HUES48 (cell line): ENCODE data around the gene CPN2.

Experiments used
- H3K27ac ChIP-seq: one replicate; pipeline ENCODE4 v1.7.0; 2013; ENCODE audit warnings: low read depth, low read length, inconsistent platforms
- H3K27me3 ChIP-seq: 2 replicates; pipeline ENCODE4 v1.6.1; 2013; ENCODE audit warnings: mild to moderate bottlenecking, low read length; ENCODE audit not compliant: control insufficient read depth, insufficient read depth
- H3K36me3 ChIP-seq: 2 replicates; pipeline ENCODE4 v1.6.1; 2013; ENCODE audit warnings: low read length; ENCODE audit not compliant: control insufficient read depth, insufficient read depth
- H3K4me1 ChIP-seq: 2 replicates; pipeline ENCODE4 v1.6.1; 2013; ENCODE audit warnings: mild to moderate bottlenecking, low read length; ENCODE audit not compliant: control insufficient read depth, insufficient read depth
- H3K4me3 ChIP-seq: 2 replicates; pipeline ENCODE4 v1.5.1; 2013; ENCODE audit warnings: mild to moderate bottlenecking, low read depth, low read length
- H3K9ac ChIP-seq: 2 replicates; pipeline ENCODE4 v1.6.1; 2013; ENCODE audit warnings: mild to moderate bottlenecking, low read depth, low read length, moderate library complexity
- H3K9me3 ChIP-seq: 2 replicates; pipeline ENCODE4 v1.6.1; 2013; ENCODE audit warnings: low read length; ENCODE audit not compliant: control insufficient read depth, insufficient read depth

Gene CPN2

DNA sequence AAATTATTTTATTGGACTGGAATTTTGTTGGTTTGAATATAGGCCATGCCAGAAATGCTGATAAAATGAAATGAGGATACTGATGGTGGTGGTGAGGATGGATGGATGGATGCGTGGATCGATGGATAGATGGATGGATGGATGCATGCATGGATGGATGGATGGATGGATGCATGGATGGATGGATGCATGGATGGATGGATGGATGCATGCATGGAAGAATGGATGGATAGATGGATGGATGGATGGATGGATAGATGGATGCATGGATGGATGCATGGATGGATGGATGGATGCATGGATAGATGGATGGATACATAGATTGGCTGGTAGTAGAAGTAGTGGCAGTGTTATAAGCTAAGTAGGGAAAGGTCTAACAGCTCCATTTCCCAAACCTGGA lies 40.1 kb downstream of the CPN2 start:
- Histone ChIP-seq H3K27me3 (peaks cover 26% of the 10 kb centered on the region), H3K4me1 (peaks cover 33% of the 10 kb centered on the region), H3K9me3 (no peaks in the 10 kb centered on the region), H3K4me3 (no peak overlapping the region), H3K27ac (no peak overlapping the region), H3K36me3 (no peaks in the 10 kb centered on the region), H3K9ac (no peak overlapping the region)

DNA sequence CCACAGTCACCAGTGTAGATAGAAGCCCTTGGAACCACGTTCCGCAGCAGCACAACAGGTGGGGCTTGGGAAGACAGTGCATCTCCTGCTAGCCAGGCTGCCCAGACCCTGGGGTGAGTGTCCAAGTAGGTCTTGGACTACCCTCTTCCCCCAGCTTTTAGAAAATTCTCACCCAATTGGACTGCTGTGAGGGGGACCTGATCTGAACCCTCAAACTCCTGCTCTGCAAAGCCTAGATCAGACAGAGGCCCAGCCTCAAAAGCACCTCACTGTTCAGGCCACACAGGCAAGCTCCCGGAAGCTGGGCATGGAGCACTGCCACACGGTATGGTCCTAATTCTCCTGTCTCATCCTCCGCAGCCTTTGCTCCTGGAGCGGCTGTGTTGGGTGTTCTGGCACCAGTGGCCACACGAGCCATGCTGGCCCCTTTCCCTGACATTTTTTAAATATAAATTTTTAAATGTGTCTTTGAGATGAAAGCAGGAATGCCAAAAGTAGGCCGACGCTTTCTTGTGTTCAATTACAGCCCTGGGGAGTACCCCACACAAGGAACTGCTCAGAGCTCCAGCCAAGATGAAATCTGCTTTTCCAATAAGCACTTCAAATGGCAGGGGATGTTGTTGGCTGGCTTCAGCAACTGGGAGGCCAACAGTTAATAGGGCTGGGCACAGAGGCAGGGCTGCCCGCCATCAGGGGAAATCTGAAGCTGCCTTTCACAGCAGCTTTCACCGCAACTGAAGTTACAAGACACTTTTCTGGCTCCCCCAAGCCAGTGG lies 40.9 kb downstream of the CPN2 start:
- H3K4me1 ChIP-seq = peaks cover 39% of the 10 kb centered on the region
- H3K36me3 ChIP-seq = no peaks in the 10 kb centered on the region
- H3K27me3 ChIP-seq = peaks cover 26% of the 10 kb centered on the region; the same call in 1 of the 2 replicates
- no peak overlapping the region for H3K9ac ChIP-seq
- H3K27ac ChIP-seq = no peak overlapping the region
- H3K4me3 ChIP-seq = no peak overlapping the region
- no peaks in the 10 kb centered on the region for H3K9me3 ChIP-seq

DNA sequence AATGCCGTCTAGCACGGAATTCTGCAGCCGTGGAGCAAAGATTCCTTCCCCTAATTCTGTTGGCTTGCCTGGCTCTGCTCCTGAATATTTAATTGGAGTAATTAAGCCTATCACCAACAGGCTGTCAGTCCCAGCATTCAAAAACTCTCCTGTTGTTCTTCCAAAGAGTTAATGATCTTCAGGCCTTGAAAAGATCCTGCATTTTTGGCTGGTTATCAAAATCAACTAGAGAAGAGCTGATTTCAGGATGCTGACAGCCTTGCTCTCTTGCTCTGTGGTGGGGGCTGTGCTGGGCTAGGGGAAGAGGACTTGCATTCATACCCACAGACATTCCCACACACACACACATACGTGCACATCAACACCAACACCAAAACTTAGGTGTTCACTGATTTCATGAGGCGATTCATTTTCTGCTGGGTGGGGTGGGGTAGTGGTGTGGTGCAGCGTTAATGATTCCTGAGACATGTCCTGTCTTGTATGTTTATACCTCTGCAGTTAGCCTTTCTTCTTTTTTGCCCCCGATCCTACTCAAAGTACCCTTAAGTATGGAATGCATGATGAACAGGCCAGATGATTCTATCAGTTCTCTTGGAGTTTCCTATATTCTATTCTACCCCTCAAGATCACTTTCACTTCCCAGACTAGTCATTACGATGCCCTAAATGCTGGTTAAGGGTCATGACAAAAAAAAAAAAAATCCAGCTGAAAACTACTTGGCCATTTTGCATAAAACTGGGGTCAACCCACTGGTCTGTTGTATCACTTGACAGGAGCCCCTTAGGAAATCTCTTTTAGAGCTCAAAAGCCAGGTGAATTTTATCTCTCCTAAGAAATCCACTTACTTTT lies 42.3 kb downstream of the CPN2 start:
- H3K36me3 ChIP-seq = no peaks in the 10 kb centered on the region
- 0 out of 2 replicates have a peak, but pooled peaks cover 16% of the 10 kb centered on the region for H3K27me3 ChIP-seq
- peaks cover 35% of the 10 kb centered on the region for H3K4me1 ChIP-seq
- no peak overlapping the region for H3K4me3 ChIP-seq
- H3K27ac ChIP-seq = no peak overlapping the region
- no peaks in the 10 kb centered on the region for H3K9me3 ChIP-seq
- H3K9ac ChIP-seq = no peak overlapping the region

DNA sequence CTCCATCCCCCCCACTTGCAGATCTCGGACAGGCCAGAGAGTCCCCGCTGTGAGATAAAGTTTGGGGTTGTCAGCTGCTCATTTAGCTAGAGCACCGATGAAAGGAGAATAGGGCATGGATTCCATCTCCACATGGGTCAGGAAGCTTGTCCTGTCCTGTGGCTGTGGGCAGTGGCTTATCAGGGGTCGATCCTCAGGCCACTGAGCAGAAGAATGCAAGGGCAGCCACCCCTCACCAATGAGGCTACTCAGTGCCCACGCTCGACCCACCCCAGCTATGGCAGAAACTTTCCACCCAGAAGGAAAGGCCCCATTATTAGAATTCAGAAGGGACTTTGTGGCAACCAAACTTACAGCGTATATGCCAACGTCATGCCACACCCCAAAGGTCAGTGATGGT lies 43.3 kb downstream of the CPN2 start:
- Histone ChIP-seq H3K4me3 (no peak overlapping the region), H3K9ac (no peak overlapping the region), H3K27ac (no peak overlapping the region), H3K4me1 (peaks cover 32% of the 10 kb centered on the region), H3K27me3 (peaks cover 8% of the 10 kb centered on the region; the same call in 1 of the 2 replicates), H3K9me3 (no peaks in the 10 kb centered on the region), H3K36me3 (no peaks in the 10 kb centered on the region)

DNA sequence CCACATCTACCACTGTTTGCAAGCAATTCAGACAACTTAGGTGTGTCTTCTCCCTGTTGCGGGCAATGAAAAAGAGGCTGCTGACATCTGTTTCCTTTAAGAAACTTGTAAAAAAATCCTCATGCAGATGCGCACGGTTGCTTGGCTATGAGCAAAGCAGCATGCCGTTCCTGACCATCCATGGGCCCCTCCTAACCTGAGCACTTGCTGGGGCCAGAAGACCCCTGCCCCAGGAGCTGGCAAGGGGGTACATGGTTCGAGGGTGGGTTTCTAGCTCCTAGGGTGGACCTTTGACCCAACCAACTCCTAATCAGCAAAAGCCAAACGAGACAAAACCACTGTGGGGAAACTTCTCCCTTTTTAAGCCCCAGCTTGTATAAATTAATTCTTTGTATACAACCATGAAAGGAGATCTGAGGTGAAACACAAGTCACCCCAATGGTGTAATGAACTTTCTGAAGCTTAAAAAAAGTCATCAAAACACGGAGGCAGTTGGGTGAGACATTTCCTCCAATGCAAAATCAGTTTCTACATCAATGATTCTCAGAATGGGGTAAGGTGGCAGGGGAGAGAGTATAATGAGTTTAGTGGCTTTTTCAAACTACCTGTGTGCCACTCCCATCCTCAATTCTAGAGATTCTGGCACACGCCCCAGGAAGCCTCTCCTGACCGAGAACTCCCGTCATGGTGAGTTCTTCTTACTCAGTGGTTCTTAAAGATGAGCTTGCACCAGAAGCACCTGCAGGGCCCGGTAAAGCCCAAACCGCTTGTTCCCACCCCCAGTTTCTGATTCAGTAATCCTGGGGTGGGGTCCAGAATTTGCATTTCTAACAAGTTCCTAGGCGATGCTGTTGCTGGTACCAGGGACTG lies 44.1 kb downstream of the CPN2 start:
- Histone ChIP-seq H3K36me3 (no peaks in the 10 kb centered on the region), H3K4me3 (no peak overlapping the region), H3K9me3 (no peaks in the 10 kb centered on the region), H3K9ac (no peak overlapping the region), H3K27me3 (no peaks in the 10 kb centered on the region; the same call in 1 of the 2 replicates), H3K4me1 (peaks cover 26% of the 10 kb centered on the region), H3K27ac (peak overlapping the region; percentile 21)

DNA sequence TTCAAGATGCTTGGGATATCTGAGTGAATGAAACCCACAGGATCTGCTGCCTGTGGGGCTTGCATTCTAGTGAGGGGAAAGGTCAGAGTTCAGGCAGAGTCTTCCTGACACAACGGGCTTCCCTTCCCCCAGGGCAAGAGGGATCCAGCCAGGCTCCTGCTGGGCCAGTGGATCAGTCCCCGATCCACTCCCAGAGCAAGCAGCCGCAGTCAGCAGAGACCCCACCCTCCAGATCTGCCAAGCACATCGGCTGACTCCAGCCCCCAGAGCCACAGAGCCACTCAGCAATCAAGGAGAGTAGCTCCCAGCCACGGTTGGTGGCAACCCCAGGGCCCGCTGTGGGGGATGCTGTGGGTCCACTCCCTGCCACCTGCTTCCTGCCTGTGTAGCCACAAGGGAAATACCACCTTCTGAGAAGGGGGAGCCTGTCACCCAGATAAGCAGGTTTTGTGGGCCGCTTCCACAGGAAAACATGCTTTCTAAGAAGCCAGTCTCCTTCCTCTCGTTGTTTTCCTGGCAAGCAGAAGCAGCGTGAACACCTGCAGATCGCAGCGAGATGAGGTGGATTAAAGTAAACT lies 44.9 kb downstream of the CPN2 start:
- H3K27ac ChIP-seq = peak overlapping the region; percentile 40
- no peaks in the 10 kb centered on the region for H3K36me3 ChIP-seq
- H3K9ac ChIP-seq = no peak overlapping the region
- no peaks in the 10 kb centered on the region; the same call in 1 of the 2 replicates for H3K27me3 ChIP-seq
- peaks cover 26% of the 10 kb centered on the region for H3K4me1 ChIP-seq
- H3K4me3 ChIP-seq = no peak overlapping the region
- H3K9me3 ChIP-seq = no peaks in the 10 kb centered on the region

DNA sequence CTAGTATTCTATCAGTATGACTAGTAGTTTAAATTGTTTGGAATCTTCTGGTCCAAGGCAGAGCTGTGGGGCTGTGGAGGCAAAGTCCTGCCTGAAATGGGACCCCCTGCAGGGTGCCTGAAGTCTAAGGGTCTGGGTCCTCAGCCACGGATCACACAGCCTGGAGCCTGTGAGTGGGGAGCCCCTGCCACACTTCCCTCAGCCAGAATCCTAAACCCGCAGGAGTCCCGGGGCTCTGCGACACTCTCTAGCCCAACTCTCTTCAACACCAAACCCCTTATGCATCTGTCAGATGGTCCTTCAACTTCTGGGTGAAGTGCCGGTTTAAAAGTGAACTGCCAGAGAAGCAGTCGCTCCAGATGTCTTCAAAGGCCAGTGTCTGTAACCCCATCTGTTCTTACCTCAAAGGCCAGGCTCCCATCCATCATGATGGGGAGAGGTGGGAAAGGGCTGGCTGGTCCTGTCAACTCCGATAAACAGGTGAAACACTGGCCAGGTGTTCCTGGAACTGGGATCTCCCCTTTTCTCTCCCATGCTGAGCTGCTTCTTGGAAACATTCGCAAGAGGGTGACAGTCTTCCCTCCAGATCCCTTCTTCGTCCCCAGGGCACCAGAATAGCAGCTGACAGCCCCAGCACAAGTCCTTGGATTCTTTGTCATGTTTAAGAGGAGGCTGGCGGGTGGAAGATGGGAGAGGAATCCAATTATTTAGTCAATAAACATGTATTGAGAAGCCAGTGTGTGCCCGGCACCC lies 45.6 kb downstream of the CPN2 start:
- Histone ChIP-seq H3K27me3 (no peaks in the 10 kb centered on the region; the same call in 1 of the 2 replicates), H3K4me1 (peaks cover 28% of the 10 kb centered on the region), H3K4me3 (no peak overlapping the region), H3K36me3 (no peaks in the 10 kb centered on the region), H3K9me3 (no peaks in the 10 kb centered on the region), H3K27ac (peak overlapping the region; percentile 40), H3K9ac (no peak overlapping the region)

DNA sequence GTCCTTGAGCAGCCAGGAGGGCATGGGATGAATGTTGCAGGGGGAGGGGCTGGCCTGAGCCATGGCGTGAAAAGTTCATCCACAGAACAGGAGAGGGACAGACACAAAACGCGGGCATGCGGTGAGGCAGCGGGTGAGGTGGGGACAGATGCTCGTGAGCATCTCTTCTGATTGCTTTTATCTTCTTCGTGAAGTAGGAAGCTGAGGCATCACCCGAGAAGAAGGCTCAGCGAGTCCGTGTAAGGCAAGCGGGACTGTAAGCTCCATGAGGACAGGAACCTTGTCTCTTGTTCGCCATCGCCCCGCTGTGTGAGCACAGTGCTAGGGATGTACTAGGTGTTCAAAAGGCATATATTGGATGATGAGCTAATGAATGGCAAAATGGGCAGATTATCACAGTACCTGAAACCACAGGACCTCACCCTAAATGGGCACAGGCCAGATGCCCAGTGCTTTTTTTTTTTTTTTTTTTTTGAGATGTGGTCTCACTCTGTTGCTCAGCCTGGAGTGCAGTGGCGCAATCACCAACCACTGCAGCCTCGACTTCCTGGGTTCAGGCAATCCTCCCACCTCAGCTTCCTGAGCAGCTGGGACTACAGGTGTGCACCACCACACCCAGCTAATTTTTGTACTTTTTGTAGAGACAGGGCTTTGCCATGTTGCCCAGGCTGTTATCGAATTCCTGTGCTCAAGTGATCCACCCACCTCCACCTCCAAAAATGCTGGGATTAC lies 46.8 kb downstream of the CPN2 start:
- no peak overlapping the region for H3K27ac ChIP-seq
- no peaks in the 10 kb centered on the region; the same call in 1 of the 2 replicates for H3K27me3 ChIP-seq
- peaks cover 33% of the 10 kb centered on the region for H3K4me1 ChIP-seq
- no peak overlapping the region for H3K4me3 ChIP-seq
- no peaks in the 10 kb centered on the region for H3K9me3 ChIP-seq
- H3K36me3 ChIP-seq = no peaks in the 10 kb centered on the region
- H3K9ac ChIP-seq = no peak overlapping the region

DNA sequence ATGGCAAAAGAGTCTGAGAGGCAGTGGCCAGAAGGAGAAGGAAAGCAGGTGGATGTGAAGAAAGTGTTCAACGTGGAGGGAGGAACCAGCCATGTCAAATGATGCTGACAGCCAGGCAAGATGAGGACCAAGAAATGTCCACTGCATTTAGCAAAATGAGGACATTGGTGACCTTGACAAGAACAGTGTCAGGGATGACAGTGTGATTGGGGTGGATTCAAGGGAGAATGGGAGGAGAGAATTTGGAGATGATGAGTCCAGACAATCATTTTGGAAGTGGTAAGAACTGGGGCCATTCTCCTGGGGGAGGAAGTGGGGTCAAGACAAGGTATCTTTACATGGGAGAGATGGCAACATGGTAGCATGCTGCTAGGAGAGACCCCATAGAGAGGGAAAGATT lies 47.4 kb downstream of the CPN2 start:
- Histone ChIP-seq H3K9me3 (no peaks in the 10 kb centered on the region), H3K27me3 (peaks cover 3% of the 10 kb centered on the region; the same call in 1 of the 2 replicates), H3K36me3 (no peaks in the 10 kb centered on the region), H3K27ac (no peak overlapping the region), H3K9ac (no peak overlapping the region), H3K4me3 (no peak overlapping the region), H3K4me1 (peaks cover 33% of the 10 kb centered on the region)
